A549 (cell line): ENCODE data around the gene LINGO3. TPM values are rescaled to one million over a fixed set of nuclear protein-coding genes. Genes with fewer than 3 reads are reported as not detected.

Source experiments
- ATAC-seq, 2 experiments: fragments of 200-7000 bp in 1 of 2; fragments of >200 bp in 1 of 2; cut with Nextera tagmentation in 1 of 2; cut with Tn5 transposase in 1 of 2; 3 replicates each; pipeline versions ENCODE4 v1.8.0 to v1.9.1; 2018 to 2020; ENCODE audit warnings: mild to moderate bottlenecking in 1 of 2, moderate library complexity in 1 of 2
- CTCF ChIA-PET: fragments of 300-600 bp; sonication (Branson Sonifier 250); formaldehyde crosslinking; extraction: SDS; loops from one replicate; lab custom pipeline; 2021; ENCODE audit warnings: antibody characterized with exemption, inconsistent platforms; lab: Yijun Ruan, JAX
- POLR2A ChIA-PET: fragments of 350-600 bp; formaldehyde crosslinking; extraction: SDS; loops from one replicate; lab custom pipeline; 2021; ENCODE audit warnings: antibody characterized with exemption, inconsistent platforms; lab: Yijun Ruan, JAX
- DNase-seq, 2 experiments: peaks; one replicate each; pipeline versions ENCODE4 v3.0.0 to v3.0.0-alpha.2; 2011 to 2016; ENCODE audit warnings: low read depth in 1 of 2, low spot score in 1 of 2
- FAIRE-seq: peaks from 2 replicates; lab custom pipeline; 2011; peaks lifted over from hg19 to GRCh38; lab: Jason Lieb, UNC
- H3K27ac ChIP-seq, 2 experiments: fragments of >200 bp; sonication (Bioruptor Twin); formaldehyde crosslinking; 3 replicates each; pipeline ENCODE4 v1.5.1; 2016 to 2017
- H3K4me1 ChIP-seq: fragments of >200 bp; sonication (Bioruptor Twin); formaldehyde crosslinking; 3 replicates; pipeline ENCODE4 v1.6.1; 2016
- H3K4me2 ChIP-seq: fragments of >200 bp; sonication (Bioruptor Twin); formaldehyde crosslinking; 3 replicates; pipeline ENCODE4 v1.6.1; 2016
- H3K4me3 ChIP-seq: fragments of >200 bp; sonication (Bioruptor Twin); formaldehyde crosslinking; 3 replicates; pipeline ENCODE4 v1.5.1; 2016
- H3K9me3 ChIP-seq: fragments of >200 bp; sonication (Bioruptor Twin); formaldehyde crosslinking; 3 replicates; pipeline ENCODE4 v1.6.1; 2016
- EHMT2 ChIP-seq: fragments of 200-600 bp; sonication (generic); IDR thresholded peaks from 2 replicates; pipeline ENCODE4 v1.6.1; 2016; ENCODE audit warnings: antibody characterized with exemption, low read depth, mild to moderate bottlenecking, moderate library complexity
- FOXS1 ChIP-seq: fragments of 250-450 bp; sonication (Bioruptor Pico); IDR thresholded peaks from 2 replicates; pipeline ENCODE4 v1.5.0; 2020; ENCODE audit warnings: mild to moderate bottlenecking, moderate library complexity
- HOXA7 ChIP-seq: fragments of 250-450 bp; sonication (Bioruptor Pico); IDR thresholded peaks from 2 replicates; pipeline ENCODE4 v1.5.0; 2020; ENCODE audit warnings: mild to moderate bottlenecking, moderate library complexity
- KDM1A ChIP-seq: fragments of 200-600 bp; sonication (generic); IDR thresholded peaks from 2 replicates; pipeline ENCODE4 v1.6.1; 2016; ENCODE audit warnings: low read depth, mild to moderate bottlenecking
- KDM5A ChIP-seq: fragments of 200-600 bp; sonication (generic); IDR thresholded peaks from 2 replicates; pipeline ENCODE4 v1.6.1; 2016; ENCODE audit warnings: antibody characterized with exemption, mild to moderate bottlenecking
- RAD21 ChIP-seq, 2 experiments: fragments of >200 bp in 1 of 2; sonication (Bioruptor Twin) in 1 of 2; formaldehyde crosslinking in 1 of 2; IDR thresholded peaks in 1 of 2; conservative IDR thresholded peaks in 1 of 2; 2 replicates in 1 of 2; 3 replicates in 1 of 2; pipeline ENCODE4 v1.6.1; 2012 to 2018; ENCODE audit warnings: inconsistent platforms in 1 of 2
- ZFP36 ChIP-seq: fragments of 450-650 bp; IDR thresholded peaks from 2 replicates; pipeline ENCODE4 v1.6.1; 2014; ENCODE audit warnings: borderline replicate concordance; ENCODE audit not compliant: partially characterized antibody
- WGBS: methylation state at CpG from one replicate; pipeline ENCODE4 v1.1.6; 2017; ENCODE audit errors: missing lambda C conversion rate; 5-methylcytosine and 5-hydroxymethylcytosine counted together
- polyA plus RNA-seq, 4 experiments: library from polyadenylated mRNA; depleted of rRNA in 3 of 4; stranded (reverse); fragments of >200 nt; fragmentation: RNase III in 1 of 4; extraction: RNeasy Plus Mini Kit Qiagen cat#74134 plus additional on column Dnase treatment in 1 of 4; gene quantifications; 2 replicates in 3 of 4; 3 replicates in 1 of 4; pipeline ENCODE4 v1.2.3, GENCODE V29; 2011 to 2017
- TF ChIP-seq, protein P1 (sequence below): fragments of >200 bp; sonication (Bioruptor Twin); formaldehyde crosslinking; IDR thresholded peaks from 3 replicates; pipeline ENCODE4 v1.6.1; 2016
- TF ChIP-seq, protein P2 (sequence below): fragments of >200 bp; sonication (Bioruptor Twin); formaldehyde crosslinking; IDR thresholded peaks from 2 replicates; pipeline ENCODE4 v1.6.1; 2016
- TF ChIP-seq, protein P3 (sequence below): IDR thresholded peaks from 2 replicates; pipeline ENCODE4 v1.6.1; 2012
- TF ChIP-seq, protein P4 (sequence below): fragments of >200 bp; sonication (Bioruptor Twin); formaldehyde crosslinking; IDR thresholded peaks from 3 replicates; pipeline ENCODE4 v1.5.1; 2016
- TF ChIP-seq, protein P5 (sequence below): fragments of 250-450 bp; sonication (Bioruptor Pico); IDR thresholded peaks from 2 replicates; pipeline ENCODE4 v1.5.0; 2021; ENCODE audit warnings: mild to moderate bottlenecking, moderate library complexity, borderline replicate concordance

LINGO3 gene
- polyA plus RNA-seq, 2 of the 4 experiments (the other 2 are of a cell fraction), result not detected

DNA sequence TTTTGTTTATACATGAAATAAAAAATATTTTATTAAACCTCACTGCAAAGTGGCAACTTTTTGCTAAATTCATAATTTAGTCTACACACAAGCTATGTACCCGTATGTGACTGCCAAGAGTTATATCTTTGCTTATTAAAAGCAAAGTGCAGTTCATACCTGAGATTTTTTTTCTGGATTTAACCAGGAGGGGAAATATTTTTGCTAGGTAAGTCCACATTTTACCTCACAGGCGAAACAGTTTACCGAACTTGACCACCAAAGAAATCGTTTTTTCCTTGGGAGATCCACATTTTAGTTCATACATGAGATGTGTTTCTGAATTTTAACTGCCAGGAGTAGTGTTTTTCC lies 39.5 kb downstream of the LINGO3 start (continued):
- TF ChIP-seq, protein P1, sequence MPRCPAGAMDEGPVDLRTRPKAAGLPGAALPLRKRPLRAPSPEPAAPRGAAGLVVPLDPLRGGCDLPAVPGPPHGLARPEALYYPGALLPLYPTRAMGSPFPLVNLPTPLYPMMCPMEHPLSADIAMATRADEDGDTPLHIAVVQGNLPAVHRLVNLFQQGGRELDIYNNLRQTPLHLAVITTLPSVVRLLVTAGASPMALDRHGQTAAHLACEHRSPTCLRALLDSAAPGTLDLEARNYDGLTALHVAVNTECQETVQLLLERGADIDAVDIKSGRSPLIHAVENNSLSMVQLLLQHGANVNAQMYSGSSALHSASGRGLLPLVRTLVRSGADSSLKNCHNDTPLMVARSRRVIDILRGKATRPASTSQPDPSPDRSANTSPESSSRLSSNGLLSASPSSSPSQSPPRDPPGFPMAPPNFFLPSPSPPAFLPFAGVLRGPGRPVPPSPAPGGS, result no peak
- TF ChIP-seq KDM1A, result no peak
- TF ChIP-seq, protein P2, sequence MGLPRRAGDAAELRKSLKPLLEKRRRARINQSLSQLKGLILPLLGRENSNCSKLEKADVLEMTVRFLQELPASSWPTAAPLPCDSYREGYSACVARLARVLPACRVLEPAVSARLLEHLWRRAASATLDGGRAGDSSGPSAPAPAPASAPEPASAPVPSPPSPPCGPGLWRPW, result no peak

DNA sequence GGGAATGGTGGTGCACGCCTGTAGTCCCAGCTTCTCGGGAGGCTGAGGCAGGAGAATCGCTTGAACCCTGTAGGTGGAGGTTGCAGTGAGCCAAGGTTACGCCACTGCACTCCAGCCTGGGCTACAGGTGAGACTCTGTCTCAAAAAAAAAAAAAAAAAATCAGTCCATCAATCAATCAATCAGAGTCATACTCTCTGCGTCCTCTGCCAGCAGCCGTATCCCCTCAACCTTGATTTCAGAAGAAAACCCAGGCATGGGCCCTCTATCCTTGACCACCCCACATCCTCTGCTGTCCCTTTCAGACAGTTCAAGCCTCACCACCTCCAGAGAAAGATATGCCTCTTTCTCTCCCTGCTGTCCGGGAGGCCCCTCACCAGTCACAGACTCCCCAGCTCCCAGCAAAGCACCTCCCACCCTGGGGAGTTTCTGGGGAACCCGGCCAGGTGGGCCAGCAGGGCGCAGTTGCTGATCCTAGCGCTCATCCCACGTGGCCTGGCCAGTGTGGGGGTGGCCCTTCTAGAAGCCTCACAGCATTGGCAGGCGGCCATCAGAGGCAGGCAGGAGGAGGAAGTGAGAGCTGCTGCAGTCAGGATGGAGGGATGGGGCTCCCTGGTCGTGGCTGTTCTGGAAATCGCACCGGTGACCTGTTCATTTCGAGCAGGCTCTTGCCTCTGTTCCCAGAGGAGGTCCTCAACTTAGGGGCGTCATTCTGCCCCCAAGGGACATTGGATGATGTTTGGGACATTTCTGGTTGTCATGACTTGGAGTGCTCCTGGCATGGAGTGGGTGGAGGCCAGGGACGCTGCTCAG lies 41.6 kb downstream of the LINGO3 start:
- DNase-seq (no peak), ATAC-seq (peak in 1 of 2 experiments; percentile 19; a peak in 2 of 6 replicates), FAIRE-seq (no peak)
- TF ChIP-seq RAD21 (conservative IDR thresholded peaks at IDR 0.05 in 1 of 2, IDR thresholded peaks at IDR 0.05 in 1 of 2), result no peak
- TF ChIP-seq, protein P3, sequence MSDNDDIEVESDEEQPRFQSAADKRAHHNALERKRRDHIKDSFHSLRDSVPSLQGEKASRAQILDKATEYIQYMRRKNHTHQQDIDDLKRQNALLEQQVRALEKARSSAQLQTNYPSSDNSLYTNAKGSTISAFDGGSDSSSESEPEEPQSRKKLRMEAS, result peak; percentile 43; the same call in 1 of the 2 replicates
- 0 out of 3 replicates have a peak overlapping the region, but pooled peaks have one; percentile 7 for H3K4me2 ChIP-seq
- WGBS, result 75% methylated on average over 14 of the region's 18 CpGs
- peak overlapping the region; percentile 53 to 59; a peak in 5 of 6 replicates for H3K27ac ChIP-seq
- POLR2A ChIA-PET, result no interaction called here
- H3K4me1 ChIP-seq, result peaks cover 8% of the 10 kb centered on the region
- no peaks in the 10 kb centered on the region for H3K9me3 ChIP-seq
- CTCF ChIA-PET, result interaction anchor here (1.6 kb wide), 1 partner anchor 31 kb away, joined by 5 read pairs; the partner anchor contains the start of gene PLEKHJ1
- H3K4me3 ChIP-seq, result no peak overlapping the region

DNA sequence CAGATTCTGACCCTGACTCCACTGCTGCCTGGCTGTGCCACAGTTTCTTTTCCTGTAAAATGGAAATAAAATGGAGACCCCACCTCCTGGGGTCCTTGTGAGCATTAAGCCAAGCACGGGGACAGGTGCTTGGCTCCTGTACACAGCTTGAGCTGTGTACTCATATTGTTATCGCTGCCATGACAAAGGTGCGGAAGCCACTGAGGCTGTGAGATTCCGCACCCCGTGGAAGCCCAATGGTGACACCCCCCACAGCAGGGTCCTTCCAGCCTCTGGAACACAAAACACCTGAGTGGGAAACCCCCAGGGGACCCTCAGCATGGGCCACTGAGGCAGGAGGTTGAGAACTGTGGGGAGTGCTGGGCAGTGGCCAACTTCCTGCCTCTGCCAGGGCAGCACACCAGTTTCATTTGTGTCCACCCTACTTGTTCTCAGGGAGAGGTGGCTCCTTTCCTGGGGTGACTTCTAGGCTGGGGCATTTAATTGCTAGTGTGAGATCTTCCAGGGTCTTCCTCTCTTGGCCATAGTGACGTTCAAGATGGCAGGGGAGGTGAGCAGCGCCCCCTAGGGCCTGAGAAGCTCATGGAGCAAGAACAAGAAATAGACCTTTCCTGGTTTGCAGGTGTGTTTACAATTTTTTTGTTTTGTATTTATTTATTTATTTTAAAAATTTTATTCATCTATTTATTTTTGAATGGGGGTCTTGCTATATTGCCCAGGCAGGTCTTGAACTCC lies 46.3 kb downstream of the LINGO3 start:
- no peak overlapping the region for H3K4me3 ChIP-seq
- ChIA-PET POLR2A (no interaction called here), CTCF (interaction anchor here (0.7 to 5.1 kb wide), 10 partner anchors 9 to 136 kb away, joined by 3 to 25 read pairs (median 4); partner anchors contain the start of gene PLEKHJ1)
- 0 out of 6 replicates have a peak overlapping the region, but pooled peaks of 1 of the 2 experiments have one; percentile 41 for H3K27ac ChIP-seq
- H3K4me2 ChIP-seq, result no peak overlapping the region
- peaks cover 12% of the 10 kb centered on the region for H3K4me1 ChIP-seq
- no peak for ATAC-seq
- H3K9me3 ChIP-seq, result no peaks in the 10 kb centered on the region
- 56% methylated on average over 7 of the region's 7 CpGs for WGBS
- TF ChIP-seq KDM5A (no peak), FOXS1 (CRISPR knock-in tag) (no peak), RAD21 (conservative IDR thresholded peaks at IDR 0.05 in 1 of 2, IDR thresholded peaks at IDR 0.05 in 1 of 2) (peak in 1 of 2 experiments; percentile 28; a peak in 1 of 5 replicates)
- TF ChIP-seq, protein P4, sequence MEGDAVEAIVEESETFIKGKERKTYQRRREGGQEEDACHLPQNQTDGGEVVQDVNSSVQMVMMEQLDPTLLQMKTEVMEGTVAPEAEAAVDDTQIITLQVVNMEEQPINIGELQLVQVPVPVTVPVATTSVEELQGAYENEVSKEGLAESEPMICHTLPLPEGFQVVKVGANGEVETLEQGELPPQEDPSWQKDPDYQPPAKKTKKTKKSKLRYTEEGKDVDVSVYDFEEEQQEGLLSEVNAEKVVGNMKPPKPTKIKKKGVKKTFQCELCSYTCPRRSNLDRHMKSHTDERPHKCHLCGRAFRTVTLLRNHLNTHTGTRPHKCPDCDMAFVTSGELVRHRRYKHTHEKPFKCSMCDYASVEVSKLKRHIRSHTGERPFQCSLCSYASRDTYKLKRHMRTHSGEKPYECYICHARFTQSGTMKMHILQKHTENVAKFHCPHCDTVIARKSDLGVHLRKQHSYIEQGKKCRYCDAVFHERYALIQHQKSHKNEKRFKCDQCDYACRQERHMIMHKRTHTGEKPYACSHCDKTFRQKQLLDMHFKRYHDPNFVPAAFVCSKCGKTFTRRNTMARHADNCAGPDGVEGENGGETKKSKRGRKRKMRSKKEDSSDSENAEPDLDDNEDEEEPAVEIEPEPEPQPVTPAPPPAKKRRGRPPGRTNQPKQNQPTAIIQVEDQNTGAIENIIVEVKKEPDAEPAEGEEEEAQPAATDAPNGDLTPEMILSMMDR, result peak; percentile 45
- peak in 1 of 2 experiments; percentile 56 for DNase-seq
- FAIRE-seq, result no peak

DNA sequence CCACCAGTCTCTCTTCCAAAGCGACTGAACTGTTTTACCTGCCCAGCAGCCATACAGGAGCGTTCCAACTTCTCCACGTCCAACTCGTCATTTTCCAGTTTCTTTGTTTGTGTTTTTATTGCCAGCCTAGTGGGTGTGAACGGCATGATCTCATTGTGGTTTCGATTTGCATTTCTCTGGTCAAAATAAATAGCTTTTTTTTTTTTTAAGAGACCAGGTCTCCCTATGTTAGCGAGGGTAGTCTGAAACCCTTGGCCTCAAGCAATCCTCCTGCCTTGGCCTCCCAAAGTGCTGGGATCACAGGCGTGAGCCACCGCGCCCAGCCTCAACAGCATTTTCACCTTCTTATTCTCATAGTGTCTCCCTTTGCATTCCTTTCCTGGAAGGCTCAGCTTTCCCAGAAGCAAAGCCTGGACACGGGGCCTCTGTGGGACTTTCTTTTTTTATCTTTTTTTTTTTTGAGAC lies 47.6 kb downstream of the LINGO3 start:
- H3K4me3 ChIP-seq, result no peak overlapping the region
- peaks cover 9% of the 10 kb centered on the region for H3K4me1 ChIP-seq
- DNase-seq (no peak), ATAC-seq (no peak), FAIRE-seq (no peak)
- H3K9me3 ChIP-seq, result no peaks in the 10 kb centered on the region
- 79% methylated on average over 11 of the region's 11 CpGs for WGBS
- H3K27ac ChIP-seq, result peak overlapping the region in 1 of 2 experiments; percentile 74; a peak in 2 of 6 replicates
- TF ChIP-seq, protein P5, sequence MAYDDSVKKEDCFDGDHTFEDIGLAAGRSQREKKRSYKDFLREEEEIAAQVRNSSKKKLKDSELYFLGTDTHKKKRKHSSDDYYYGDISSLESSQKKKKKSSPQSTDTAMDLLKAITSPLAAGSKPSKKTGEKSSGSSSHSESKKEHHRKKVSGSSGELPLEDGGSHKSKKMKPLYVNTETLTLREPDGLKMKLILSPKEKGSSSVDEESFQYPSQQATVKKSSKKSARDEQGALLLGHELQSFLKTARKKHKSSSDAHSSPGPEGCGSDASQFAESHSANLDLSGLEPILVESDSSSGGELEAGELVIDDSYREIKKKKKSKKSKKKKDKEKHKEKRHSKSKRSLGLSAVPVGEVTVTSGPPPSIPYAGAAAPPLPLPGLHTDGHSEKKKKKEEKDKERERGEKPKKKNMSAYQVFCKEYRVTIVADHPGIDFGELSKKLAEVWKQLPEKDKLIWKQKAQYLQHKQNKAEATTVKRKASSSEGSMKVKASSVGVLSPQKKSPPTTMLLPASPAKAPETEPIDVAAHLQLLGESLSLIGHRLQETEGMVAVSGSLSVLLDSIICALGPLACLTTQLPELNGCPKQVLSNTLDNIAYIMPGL (CRISPR knock-in tag), result no peak
- TF ChIP-seq HOXA7 (CRISPR knock-in tag) (no peak), ZFP36 (no peak), EHMT2 (no peak)
- no peak overlapping the region for H3K4me2 ChIP-seq
- CTCF ChIA-PET, result interaction anchor here (0.6 to 5.1 kb wide), 10 partner anchors 7 to 127 kb away, joined by 3 to 25 read pairs (median 4); partner anchors contain the start of genes AMH and PLEKHJ1
- POLR2A ChIA-PET, result no interaction called here
